ENCODE results near the gene LIMS1.
A peak's percentile ranks its signal among the peaks of the same experiment; 100 is the strongest.
"Not testable (repeated sequence)": the region's sequence is repeated elsewhere in the genome, so short reads cannot be mapped to it uniquely, and the experiment has no call there.

LIMS1 gene

GRCh38 chr2:108587621-108588020 is 53.4 kb downstream of the LIMS1 start:
- DNase-seq = peak in 1 of 14 donors; percentile 30

- no peak for DNase-seq
These were observed 53.9 kb downstream of the LIMS1 start for GRCh38 chr2:108588070-108588668.

GRCh38 chr2:108589372-108589771 is 55.1 kb downstream of the LIMS1 start:
- DNase-seq = no peak

- DNase-seq = no peak
These were observed 55.5 kb downstream of the LIMS1 start for GRCh38 chr2:108589781-108590180.

GRCh38 chr2:108591163-108591562 is 56.9 kb downstream of the LIMS1 start:
- DNase-seq = peak in 1 of 14 donors; percentile 24

- DNase-seq = no peak
These were observed 59.4 kb downstream of the LIMS1 start for GRCh38 chr2:108593547-108594098.

- DNase-seq = peak in 1 of 14 donors; percentile 35
These were observed 60.1 kb downstream of the LIMS1 start for GRCh38 chr2:108594132-108594981.

- DNase-seq = peak in 1 of 14 donors; percentile 18
These were observed 60.8 kb downstream of the LIMS1 start for GRCh38 chr2:108594982-108595464.

- not testable (repeated sequence) for DNase-seq
These were observed 61.5 kb downstream of the LIMS1 start for GRCh38 chr2:108595771-108596170.

- not testable (repeated sequence) for DNase-seq
These were observed 63.0 kb downstream of the LIMS1 start for GRCh38 chr2:108597105-108597744.

GRCh38 chr2:108601199-108601598 is 66.9 kb downstream of the LIMS1 start:
- DNase-seq = not testable (repeated sequence)

- DNase-seq = no peak
These were observed 68.2 kb downstream of the LIMS1 start for GRCh38 chr2:108602422-108602821.

GRCh38 chr2:108604196-108604595 is 69.9 kb downstream of the LIMS1 start:
- no peak for DNase-seq

- no peak for DNase-seq
These were observed 71.7 kb downstream of the LIMS1 start for GRCh38 chr2:108605947-108606346.

GRCh38 chr2:108607706-108608301 is 73.5 kb downstream of the LIMS1 start:
- no peak for DNase-seq

- no peak for DNase-seq
These were observed 76.8 kb downstream of the LIMS1 start for GRCh38 chr2:108611021-108611420.

GRCh38 chr2:108612153-108612513 is 77.9 kb downstream of the LIMS1 start:
- no peak for DNase-seq

- DNase-seq = no peak
These were observed 78.4 kb downstream of the LIMS1 start for GRCh38 chr2:108612514-108613183.

GRCh38 chr2:108613261-108614042 is 79.2 kb downstream of the LIMS1 start:
- no peak for DNase-seq

- no peak for DNase-seq
These were observed 79.8 kb downstream of the LIMS1 start for GRCh38 chr2:108614043-108614545.

GRCh38 chr2:108614659-108615058 is 80.4 kb downstream of the LIMS1 start:
- DNase-seq = no peak

Measured in C1 segment of cervical spinal cord (tissue), 14 donors.